Heart left ventricle (tissue), 13 donors: ENCODE results near the gene ALDH3A1.

Source experiments
- CTCF ChIP-seq, 12 donors: fragments of 200-600 bp; sonication (generic) in 4 of 12; IDR thresholded peaks; one replicate each; pipeline versions ENCODE4 v1.5.0 to v1.8.0; 2018 to 2022; ENCODE audit warnings: antibody characterized with exemption in 12 of 12, mild to moderate bottlenecking in 5 of 12
- POLR2A ChIP-seq, 2 donors: fragments of 450-650 bp; IDR thresholded peaks; one replicate each; pipeline ENCODE4 v1.6.1; 2017; ENCODE audit warnings: antibody characterized with exemption in 2 of 2, mild to moderate bottlenecking in 2 of 2, moderate library complexity in 2 of 2
- donor health status: ischemic (EF 13 %, LVEDD 7.1; RV severe dilation, severe dysfunction).
- donor health status: DM: no; HTN: yes; CAD: no.
- donor health status: DM: no; HTN: no; CAD: no.
- donor health status: ischemic (EF 25% LVEDD 6.9; RV normal size, moderate dysfunction).
- donor health status: ischemic (EF 25% LVEDD 5.7; RV mildly dilated, moderate dysfunction).
- donor health status: ischemic (EF 35%, LVEDD 5.7; RV mildly dilated, moderate dysfunction).
- donor health status: nonischemic (EF 11% LVEDD 7.7; RV severe dilation, severe dysfunction).
- donor health status: DM: yes; HTN: yes; CAD: no.
- donor health status: PGD.
- donor health status: ischemic (EF 29% LVEDD 5.4; RV normal size, mild dysfunction).
- donor health status: nonischemic (EF 23%, LVEDD 6.1; RV moderate dilation, normal function).

GRCh38 chr17:19769946-19770652 is 22.0 kb upstream of the ALDH3A1 start:
- no peak for TF ChIP-seq POLR2A (IDR thresholded peaks at IDR 0.05)
- no peak for TF ChIP-seq CTCF (IDR thresholded peaks at IDR 0.05)
